M059J (cell line): ENCODE data around the gene INHBA. TPM values are rescaled to one million over a fixed set of nuclear protein-coding genes. Genes with fewer than 3 reads are reported as not detected.

Source experiments
- DNase-seq: peaks from one replicate; pipeline ENCODE4 v3.0.0-alpha.2; 2012; ENCODE audit warnings: low read depth
- total RNA-seq: library from RNA; depleted of rRNA; stranded (reverse); fragments of >200 nt; shearing (Covaris generic); gene quantifications from 2 replicates; pipeline ENCODE4 v1.2.3, GENCODE V29; 2014; rRNA removed

The INHBA gene
- total RNA-seq = 2.1 and 5.2 TPM in 2 replicates

DNA sequence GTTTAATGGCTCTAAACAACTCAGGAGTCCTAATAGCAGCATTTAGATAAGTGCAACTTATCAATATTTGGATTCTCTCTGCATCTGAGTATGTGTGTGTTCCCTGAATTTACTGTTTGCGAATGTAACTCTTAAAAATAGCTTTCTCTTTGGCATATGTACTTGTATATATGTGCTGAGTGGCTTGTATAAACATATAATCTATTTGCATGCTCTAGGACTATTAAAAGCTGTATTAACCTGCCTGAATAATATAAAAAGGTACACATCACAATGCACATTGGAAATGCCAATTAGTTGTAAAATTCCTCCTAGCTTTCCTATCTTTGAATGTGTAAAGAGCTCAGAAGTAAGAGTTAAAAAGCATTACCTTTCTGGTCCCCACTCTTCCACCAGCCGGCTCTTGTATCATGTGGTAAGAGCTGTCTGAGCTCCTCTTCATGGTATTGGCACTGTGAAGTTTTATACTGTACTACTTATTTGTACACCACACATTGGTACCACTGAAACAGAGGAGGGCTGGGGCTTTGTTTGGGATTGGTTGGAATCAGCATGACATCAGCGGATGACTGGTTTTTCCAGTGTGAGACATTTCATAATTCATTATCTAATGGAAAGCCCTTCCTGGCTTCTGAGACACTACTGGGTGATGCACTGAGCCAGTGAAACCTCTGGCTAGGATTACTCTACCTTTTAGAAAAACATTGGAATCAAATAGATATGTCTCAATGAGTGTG, at the start of gene INHBA:
INHBA (minus strand) TSS at position 456 of the 737 bp plus-strand sequence. CDS start 2,716 bp downstream, outside the sequence.
- peak; percentile 70 for DNase-seq

DNA sequence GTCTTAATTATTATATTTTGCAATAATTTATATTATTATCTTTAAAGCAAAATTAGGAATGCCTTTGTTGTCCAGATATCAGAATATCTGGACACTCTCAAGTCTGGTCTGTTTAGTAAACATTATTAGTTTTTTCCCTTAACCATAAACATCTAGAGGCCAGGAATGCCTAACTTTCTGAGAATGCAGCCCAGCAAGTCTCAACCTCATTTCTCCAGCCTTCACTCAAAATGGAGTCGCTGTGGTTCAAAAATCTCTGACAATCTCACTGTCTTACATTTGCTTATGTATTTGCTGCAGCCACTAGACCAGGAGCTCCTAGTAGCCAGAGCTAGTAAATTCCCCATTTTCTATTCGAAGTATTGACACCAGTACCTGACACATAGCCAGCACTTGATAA, 49.7 kb upstream of the INHBA start:
- no peak for DNase-seq

DNA sequence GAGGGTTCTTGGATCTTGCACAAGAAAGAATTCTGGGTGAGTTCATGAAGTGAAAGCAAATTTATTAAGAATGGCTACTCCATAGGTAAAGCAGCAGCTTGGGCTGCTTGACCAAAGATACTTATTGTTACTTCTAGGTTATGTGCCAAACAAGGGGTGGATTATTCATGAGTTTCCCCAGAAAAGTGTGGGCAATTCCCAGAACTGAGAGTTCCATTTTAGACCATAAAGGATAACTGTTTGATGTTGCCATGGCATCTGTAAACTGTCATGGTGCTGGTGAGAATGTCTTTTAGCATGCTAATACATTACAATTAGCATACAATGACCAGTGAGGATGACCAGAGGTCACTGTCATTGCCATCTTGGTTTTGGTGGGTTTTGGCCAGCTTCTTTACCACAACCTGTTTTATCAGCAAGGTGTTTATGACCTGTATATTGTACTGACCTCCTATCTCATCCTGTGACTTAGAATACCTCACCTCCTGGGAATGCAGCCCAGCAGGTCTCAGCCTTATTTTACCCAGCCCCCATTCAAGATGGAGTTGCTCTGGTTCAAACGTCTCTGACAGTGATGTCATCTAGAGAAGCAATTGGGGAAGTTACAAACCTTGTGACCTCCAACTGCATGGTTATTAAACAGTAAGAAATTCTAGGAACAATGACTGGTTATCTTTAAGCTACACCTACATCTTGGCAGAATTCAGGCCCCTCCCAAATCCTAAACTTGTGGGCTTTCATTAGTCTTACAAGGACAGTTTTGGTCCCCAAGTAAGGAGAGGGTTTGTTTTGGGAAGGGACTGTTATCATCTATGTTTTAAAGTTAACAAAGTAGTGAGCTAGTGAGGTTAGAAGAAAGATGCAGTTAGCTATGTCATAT, 48.0 kb upstream of the INHBA start:
- DNase-seq = no peak

DNA sequence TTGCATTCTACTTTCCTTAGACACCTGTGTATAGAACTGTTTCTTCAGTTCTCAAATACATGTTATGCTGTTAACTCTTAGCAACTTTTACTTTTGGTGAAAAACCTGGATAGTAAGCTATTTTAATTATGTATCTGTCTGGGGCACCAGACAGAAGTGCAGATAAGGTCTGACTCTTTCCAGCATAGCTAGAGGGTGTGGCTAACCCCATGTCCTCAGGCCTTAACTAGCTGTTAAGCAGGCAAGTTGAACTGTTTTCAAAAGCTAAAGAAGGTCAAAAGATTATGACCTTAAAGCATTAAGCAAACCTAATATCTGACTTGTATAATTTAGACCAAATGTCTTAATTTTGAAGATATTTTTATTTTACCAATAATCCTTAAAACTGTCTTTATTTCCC, 45.1 kb upstream of the INHBA start:
- DNase-seq = no peak

DNA sequence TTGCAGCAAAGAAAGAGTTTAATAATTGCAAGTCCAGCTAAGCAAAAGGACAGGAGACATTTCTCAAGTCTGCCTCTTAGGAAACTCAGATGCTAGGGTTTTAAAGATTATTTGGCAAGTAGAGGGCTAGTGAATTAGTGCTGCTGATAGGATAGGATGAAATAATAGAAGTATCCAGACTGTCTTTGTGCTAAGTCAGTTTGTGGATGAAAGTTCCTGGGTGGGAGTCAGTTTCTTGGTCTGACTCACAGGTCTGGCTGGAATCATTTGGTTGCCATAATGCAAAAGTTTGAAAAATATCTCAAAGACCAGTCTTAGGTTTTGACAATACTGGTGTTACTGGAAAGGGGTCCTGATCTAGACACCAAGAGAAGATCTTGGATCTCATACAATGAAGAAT, 42.6 kb upstream of the INHBA start:
- DNase-seq = no peak

DNA sequence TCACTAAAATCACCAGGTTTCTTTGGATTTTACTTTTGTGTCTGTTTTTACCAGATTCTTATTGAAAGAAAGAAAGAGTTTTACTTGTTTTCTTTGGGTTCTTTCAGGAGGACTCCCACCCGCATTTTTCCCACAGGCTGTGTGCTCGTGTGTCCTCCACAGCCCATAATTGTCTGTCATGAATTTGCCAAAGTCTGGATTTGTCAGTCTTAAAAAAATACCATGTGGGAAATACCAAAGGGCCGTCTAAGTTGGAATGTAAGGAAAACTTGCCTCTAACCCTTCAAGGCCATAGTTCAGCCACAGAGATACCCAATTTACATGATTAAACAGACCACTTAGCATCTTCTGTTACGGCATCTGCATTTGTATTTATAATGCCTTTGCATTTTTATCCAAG, 41.3 kb upstream of the INHBA start:
- no peak for DNase-seq

DNA sequence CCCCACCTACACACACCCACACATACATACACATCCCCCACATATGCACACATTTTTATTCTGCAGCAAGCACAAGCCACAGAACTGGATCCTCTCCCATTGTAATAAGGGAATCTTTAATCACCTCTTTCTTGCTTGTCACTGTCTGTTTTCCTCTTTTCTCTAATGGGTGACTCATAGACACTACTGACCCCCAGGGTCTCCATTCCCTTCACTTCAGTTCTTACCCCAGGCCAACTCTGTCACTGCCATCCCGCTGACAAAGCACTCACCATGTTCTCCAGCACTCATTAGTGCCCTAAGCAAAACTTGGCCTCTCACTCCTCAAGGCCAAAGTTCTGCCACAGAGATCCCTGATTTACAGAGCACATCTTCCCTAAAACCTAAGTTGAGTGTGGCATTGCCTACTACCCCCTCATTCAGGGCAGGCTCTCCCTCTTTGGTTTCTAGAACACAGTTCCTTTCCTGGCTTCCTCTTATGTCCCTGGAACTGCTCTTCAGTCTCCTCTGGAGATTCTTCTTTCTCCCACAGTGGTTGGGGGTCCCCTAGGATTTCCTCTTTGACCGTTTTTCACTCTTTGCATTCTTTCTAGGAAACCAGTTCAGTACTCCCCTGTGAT, 39.6 kb upstream of the INHBA start:
- peak; percentile 23 for DNase-seq

DNA sequence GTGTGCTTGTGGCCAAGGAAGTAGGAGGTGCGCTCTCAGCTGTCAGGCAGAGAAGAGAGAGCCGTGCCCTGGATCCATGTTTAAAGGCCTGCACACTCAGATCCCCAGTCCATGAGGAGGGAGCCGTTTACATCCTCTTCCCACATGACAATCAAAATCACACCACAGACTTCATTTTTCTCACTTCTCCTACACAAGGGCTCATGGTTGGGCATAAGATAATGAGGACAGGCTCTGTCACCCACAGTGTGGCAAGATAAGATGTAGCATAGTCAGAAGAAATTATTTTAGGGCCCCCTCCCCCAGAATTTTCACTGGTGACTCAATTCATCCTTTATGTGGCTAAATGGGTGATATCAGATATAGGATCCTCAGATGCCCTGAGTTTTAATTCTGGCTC, 35.9 kb upstream of the INHBA start:
- DNase-seq = no peak

DNA sequence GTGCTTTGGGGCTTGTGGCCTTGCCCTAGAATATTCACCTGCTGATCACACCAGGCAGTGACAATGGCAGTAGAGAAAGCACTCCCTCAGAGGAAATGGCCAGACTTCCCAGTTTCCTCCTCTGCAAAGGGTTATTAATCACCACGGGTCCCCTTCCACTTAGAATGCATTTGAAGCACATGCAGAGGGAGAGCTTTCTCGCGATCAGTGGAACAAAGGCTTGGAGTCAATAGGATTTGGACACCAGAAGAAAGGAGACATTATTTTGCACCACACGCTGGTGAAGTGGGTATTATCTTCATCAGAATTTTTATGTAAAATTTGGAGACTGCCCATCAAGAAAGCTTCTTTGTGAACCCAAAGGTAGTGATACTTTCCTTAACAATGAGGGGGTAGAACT, 35.4 kb upstream of the INHBA start:
- DNase-seq = no peak

DNA sequence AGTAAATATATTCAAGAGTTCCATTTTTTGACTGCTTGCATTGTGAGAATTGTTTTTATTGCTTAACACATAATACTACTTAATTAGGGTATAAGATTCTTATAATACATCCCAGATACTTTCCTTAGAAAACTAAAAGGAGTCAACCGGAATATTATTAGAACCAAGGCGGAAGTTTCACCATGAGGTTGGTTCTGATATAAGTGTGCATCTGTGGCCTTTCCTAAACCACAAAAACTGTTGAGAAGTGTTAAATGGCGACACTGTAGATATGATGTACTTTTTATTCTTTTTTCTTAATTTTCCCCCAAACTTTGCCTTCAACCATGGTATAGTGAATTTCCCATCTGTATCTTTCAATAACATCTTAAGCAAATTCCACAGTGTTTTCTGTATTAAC, 32.3 kb upstream of the INHBA start:
- DNase-seq = no peak

DNA sequence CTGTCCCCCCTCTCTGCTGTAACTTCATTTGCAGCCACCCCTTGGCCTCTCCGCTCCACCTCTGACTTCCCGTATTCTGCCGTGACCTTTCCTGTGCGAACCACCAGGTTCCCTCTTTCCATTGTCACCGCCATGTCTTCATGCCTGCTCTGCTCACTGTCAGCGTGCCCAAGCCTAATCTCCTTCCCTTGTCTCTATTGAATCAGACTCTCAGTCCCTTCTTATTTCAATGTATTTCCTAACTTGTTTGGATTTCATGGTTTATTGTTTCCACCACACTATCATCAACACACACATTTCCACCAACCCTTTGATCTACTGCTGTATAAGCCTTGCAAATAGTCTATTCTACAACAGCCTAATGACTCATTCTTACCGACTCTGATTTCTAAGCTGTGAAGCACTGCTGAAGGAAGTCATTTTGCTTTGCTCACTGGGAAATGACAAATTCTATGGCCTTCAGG, 30.0 kb upstream of the INHBA start:
- peak; percentile 67 for DNase-seq

DNA sequence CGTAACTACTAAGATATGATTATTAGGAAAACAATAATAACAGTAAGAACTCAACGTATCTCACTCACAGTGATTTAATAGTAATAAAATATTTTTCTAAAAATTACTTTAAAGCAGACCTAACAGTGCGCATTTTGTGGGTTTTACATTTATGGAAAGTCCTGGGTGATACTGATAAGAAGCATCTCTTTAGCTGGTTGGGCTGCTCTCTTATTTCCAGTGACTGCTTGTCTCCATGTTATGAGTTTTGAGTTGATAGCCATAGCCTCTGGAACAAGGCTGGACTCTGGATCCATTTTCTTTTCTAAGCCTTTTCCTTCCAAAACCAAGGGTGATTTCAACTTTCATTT, 29.5 kb upstream of the INHBA start:
- no peak for DNase-seq

DNA sequence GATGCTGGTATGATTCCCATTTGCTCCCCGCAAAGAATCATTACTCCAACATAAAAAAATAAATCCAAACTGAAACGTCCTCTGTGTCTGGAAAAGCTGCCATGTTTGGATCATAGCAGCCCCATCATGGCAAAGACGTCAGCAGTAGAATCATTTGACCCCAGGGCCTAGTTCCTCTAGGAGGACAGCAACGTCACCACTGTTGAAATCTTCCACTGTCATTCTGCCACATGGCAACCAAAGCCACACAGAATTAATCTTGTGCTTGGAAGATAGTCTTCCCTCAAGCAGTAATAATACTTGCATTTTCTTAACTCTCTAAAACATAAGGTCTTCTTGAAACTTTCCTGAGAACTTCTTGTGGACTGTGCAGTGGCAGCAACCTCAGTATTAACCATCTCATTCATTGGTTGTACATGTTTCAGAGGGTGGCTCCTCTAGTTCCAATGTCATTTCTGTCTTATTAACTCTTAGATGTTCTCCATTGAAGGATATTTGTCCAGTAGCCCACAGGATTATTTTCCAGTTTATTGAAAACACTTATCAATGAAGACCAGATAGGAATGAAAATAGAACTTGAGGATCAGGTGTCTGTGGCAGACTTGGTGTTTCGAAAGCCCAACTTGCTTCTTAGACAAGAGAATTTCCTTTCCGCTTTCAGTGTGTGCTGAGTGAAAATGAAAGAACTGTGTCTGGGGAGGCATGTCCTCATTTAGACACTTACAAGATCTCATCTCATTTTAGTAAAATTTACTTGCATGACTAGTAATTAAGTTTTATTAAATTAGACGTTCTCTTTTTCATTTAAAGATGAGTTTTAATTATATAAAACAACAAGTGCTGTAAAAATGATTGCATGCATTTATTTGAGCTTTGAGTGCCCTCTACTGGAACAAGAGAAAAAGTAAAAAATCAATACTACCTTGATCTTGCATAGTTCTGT, 28.9 kb upstream of the INHBA start:
- no peak for DNase-seq

DNA sequence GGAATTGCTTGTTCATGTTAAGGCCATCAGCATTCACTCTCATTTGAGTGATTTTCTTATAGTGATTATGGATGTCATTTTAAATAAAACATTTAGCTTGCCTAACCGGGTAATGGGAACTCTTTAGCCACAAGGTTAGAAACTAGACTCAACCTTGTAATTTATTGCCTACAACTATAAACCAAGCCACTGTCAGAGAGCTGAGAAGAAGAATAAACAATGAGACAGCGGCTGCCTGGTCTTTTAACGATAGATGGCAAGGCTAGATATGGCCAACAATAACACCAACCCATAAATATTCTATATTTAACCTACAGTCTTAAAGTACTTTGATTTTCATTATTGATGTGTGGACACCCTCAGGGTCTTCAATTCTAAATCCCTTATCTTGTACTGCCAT, 27.8 kb upstream of the INHBA start:
- peak; percentile 79 for DNase-seq

DNA sequence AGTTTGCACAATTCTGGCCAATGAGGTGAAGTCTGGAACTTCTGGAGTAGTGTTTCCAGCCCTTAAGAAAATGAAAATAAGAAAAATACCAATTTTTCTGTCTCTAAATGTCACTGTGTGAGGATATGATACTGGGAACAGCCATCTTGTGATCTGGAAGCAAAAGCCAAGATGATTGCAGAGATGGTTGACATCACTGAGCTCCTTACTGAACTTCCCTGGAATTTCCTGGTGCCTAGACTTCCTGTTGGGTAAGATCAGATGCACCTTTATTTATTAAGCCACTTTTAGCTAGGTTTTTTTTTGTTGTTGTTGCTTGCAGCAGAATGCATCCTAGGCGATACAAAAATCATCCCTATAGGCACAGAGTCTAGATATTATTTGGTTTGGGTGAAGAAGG, 27.3 kb upstream of the INHBA start:
- peak; percentile 30 for DNase-seq

DNA sequence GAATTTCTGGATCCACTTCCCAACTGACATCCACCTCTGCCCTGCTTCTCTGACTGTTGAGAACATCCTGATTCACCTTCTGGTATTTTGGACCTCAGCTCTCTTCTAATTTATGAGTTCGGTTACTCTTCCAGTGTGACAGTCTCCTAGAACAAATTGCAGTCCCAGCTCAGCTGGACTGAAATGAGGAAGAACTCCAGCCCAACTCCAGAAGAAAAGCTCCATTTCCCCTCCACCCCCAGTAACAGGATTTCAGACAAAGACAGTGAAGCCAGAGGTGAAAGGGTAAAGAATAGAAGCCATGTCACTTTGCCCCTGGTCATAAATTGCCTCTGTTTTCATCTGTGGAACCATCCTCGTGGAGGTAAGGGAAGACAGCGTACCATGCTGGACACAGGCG, 26.2 kb upstream of the INHBA start:
- no peak for DNase-seq

DNA sequence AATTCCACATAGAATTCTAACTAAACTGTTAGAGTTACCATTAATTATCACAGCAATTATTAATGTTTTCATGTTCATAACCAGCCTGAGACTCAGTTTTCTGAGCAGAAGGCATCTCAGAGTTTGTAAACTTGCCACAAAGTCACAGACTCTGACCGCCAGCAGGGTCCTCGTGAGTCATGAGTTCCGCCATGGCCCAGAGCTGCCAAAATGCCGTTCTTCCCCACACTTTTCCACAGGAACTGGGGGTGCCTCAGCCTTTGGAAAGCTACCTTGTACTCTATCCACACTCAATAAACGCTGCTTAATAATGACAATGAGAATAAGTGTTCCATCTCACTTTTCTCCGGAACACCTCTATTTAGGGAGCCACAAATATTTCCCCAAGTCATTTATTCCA, 22.1 kb upstream of the INHBA start:
- DNase-seq = peak; percentile 57

DNA sequence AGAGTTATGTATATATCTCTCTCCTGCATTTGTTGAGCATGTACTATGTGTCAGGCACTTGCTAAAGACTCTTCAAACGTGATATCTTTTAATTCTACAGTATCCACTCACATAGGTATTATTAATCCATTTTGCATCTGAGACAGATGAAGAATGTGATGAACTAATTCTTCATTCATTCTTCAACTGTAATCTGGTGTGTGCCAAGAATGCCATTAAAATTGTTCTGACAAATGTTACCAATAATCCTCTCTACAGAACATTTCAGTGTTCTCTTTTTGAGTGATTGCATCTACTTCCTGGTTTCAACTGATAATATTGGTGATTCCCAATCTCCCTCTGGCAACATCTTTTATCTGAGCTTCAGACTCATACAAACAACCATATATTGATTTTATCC, 18.0 kb upstream of the INHBA start:
- no peak for DNase-seq

DNA sequence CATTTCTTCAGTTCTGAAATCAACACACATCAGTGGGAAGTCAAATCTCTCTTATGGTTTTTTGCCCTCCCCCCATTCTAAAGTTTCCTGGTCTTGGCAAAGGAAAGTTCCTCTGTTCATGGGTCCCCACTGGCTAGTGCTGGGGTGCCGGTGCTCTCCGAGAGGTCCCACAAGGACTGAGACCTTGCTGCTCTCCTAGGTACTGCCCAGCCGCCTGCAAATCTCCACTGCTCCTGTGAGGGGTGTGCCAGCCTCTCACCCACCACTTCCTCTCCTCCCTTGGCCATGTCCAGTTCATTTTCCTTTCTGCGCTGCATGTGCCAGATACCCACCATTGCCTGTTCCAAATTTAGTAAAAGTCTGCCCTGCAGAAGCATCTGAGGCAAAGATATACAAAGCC, 17.2 kb upstream of the INHBA start:
- DNase-seq = no peak

DNA sequence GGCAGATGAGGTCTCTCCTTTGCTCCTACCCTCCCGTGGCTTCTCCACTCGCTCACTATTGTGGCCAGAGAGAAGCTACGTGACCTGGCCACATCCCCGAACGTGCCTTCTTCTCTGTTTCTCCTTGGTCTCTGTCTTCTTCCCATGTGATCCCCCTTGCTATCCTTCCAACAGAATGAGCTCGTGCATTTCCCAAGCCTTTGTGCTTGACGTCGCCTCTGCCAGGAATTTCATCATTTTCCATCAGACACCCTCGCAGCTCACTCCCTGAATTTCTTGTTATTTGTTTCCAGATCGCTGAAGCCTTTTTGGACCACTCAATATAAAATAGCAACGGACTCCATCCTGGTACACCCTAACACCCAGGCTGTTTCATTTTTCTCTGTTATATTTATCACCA, 13.8 kb upstream of the INHBA start:
- DNase-seq = no peak

DNA sequence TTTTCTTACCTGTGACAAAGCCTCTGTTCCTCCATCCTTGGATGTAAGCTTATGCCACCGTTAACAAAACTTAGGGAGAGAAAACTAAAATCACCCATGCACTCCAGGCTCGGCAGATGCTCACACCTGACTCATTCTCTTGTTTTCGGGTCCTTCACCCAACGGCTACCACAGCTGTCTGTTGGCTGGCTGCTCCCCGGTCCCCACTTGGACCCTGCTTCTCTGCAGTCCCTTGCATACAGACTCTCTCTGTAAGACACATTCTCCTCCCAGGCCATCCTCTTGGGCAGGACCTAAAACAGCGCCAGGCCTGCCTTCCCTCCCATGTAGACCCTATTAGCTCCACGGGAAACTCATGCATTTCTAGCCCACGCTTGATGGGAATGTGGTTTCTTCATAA, 12.1 kb upstream of the INHBA start:
- no peak for DNase-seq
